NCI-H510A (cell line): ENCODE data around the gene MAPK12.

ENCODE experiments used
- DNase-seq: peaks from one replicate; lab custom pipeline; 2025; lab: John Stamatoyannopoulos, UW

The MAPK12 gene

DNA sequence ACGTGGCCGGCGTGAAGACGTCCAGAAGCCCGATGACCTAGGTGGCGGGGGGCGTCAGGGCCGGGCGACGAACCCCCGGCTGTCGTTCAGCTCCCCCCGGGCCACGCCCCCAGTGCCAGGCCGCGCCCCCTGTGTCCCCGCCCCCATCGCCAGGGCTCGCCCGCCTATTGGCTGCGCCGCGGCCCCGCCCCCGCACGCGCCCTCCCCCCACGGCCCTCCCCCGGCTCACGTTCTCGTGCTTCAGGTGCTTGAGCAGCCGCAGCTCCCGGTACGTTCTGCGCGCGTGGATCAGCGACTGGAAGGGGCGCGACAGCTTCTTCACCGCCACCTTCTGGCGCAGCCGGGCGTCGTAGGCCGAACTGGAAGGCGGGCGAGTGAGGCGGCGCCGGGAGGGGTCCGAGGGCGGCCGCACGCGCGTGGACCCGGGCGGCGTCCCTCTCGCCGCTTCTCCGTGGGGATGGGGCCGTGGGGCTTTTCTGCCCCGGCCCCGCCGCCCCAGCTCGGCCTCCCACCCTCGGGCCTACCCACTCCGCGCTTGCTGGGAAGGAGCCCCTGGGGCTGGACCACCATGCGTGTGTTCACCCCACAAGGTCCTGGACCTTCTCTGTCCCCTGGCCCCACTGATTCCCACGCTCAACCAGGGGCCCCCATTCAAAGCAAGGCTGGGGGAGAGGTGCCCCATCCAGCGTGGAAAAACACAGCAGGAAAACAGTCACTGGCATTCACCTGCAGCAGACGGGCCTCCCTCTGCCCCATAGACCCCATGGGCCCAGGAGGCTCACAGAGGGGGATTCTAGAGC is 6.3 kb upstream of the MAPK12 start:
- no peak for DNase-seq

- DNase-seq, result no peak
Measured at GRCh38 chr22:50266994-50267393, 5.5 kb upstream of the MAPK12 start.

DNA sequence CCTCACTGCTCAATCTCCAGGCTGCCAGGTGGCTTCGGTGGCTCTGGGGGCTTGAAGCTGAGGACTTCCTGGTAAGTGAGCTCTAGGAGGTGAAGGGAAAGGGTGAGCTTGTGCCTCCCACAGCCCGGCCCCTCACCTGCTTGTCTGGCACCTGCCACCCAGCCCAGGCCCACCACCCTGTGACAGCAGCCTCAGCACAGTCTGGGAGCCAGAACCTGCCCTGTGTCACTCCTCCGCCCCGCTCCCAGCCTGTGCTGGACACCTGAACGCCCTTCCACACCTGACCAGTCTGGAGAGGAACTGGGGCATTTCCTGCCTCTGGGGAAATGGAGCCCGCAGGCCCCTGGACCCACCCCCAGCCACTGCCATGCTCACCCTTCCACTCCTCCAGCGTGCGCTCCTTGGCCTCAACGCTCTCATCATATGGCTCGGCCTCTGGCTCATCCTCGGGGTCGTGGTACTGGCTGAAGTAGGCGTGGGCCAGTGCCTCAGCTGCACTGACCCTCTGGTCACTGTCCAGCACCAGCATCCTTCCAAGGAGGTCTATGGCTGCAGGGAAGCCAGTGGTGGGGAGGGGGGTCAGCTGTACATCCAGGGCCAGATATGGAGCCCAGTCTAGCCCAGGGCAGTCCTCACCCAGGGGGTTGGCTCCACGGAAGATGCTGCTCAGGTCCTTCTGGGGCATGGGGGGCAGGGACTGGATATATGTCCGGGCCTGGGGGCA is 3.6 kb upstream of the MAPK12 start:
- no peak for DNase-seq

DNA sequence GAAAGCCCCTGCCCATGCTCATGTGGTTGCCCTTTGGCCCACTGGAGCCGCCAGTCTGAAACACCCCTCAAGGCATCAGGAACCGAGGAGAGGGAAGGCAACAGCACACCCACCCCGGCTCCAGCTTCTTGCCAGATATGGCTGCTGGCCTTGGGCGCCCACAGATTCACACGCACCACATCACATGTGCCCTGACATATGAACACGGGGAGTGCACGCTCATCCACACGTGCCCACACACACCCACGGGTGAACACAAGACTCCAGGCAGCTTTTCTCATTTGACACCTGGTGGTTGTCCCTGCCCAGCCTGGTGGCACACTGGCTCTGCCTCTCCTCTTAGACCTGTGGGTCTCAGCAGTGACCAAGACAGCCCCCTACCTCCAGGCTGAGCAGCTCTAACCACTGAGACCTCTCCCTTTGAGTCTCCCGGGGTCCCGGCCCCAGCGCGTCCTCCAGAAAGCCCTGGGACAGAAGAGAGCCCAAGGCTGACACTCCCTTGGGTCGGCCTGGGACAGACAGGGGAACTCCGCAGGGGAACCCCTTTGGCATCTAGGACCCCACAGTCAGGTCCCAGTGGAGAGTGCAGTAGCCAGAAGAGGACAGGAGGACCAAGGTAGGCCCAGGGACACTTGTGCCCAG is 2.7 kb upstream of the MAPK12 start:
- no peak for DNase-seq

GRCh38 chr22:50262973-50263617 is 1.6 kb upstream of the MAPK12 start:
- no peak for DNase-seq

DNA sequence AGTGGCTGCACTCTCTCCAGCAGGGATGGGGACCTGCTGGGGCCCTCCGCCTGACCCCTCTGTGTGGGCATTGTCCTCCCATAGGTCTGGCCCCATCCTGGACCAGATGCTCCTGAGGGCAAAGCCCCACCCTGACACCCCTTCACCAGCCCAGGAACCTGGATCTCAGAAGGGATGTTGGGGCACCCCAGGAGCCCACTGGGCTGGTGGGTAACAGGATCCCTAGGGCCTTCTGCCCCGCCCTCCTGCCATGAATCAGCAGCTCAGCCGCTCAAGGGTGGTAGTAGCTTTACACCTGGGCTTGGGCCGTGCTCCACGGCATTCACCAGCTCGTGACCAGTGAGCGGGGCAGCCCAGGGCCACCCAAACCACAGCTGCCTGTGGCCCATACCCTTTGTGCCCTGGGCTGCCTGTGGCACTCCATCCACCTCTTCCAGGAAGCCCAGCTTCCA is 1.0 kb upstream of the MAPK12 start:
- DNase-seq, result peak; percentile 40

- DNase-seq, result no peak
Measured at GRCh38 chr22:50260801-50261614, 475 bp downstream of the MAPK12 start.

GRCh38 chr22:50260434-50260800 is 1.1 kb downstream of the MAPK12 start:
- no peak for DNase-seq

DNA sequence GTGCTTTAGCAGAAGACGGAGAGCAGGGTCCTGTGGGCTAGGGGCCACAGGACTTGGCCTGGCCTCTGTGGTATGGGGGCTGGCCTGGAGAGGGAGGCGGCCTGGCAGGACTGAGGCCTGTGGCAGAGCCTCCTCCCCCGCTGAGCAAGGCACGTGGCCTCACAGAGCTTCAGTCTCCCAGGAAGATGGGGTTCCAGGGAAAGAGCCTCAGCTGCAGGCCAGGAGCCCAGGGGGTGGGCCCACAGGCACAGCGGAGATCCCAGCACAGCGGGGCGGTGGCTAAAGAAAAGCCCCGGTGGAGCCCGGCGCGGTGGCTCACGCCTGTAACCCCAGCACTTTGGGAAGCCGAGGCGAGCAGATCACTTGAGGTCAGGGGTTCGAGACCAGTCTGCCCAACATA is 2.2 kb downstream of the MAPK12 start:
- DNase-seq, result no peak

DNA sequence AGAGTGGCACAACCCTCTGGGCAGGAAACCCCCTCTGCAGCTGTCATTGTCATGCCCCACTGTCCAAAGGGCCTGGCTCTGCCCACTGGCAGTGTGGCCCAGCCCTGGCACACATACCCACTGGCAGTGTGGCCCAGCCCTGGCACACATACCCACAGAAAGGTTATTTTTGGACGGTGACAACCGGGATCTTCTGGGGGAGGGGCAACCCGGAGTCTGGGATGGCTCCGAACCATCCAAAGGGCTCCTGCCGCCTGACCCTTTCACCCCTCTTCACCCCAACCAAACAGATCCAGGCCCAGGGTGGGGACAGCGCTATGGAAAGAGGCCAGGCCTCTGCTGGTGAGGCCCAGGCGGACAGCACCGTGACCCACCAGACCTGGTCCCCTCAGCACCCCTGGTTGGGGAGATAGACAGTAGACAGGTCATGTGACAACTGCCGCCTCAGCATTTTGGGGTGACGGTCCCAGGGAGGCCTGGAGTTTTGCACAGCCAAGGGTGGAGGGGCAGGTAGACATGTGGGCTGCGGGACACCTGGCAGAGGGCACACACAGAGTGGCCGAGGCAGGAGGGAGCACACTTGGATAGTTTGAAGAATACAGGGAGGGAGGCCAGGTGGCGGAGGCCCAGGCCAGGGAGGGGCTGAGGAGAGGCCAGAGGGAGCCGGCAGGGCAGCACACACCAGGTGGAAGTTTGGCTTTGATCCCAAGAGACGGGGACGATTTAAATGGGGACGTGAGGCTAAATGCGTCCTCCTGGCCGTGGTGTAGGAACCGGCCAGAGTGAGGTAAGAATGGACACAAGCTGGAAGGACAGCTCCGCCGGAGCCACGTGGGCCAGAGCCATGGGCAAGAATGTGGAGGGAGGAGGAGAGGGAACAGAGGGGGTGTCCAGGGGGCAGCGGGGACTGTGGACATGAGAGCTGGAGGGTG is 2.9 kb downstream of the MAPK12 start:
- DNase-seq, result no peak

GRCh38 chr22:50257451-50258360 is 3.8 kb downstream of the MAPK12 start:
- DNase-seq, result no peak

DNA sequence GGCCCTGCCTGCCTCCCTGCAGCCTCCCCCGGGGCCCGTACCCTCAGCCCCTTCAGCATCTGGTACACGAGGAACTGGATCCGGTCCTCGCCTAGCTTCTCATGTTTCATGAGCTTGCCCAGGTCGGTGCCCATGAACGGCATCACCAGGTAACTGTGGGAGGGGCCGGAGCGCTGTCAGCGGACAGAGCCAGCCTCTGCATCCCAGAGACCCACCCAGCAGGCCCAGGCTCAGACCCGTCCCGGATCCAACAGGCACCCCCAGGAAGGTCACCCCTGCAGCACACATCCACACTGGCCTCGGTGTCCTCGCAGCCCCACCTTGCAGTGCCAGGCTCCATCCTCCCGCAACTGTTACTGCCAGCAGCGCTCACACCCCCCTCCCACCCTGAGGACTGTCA is 4.4 kb downstream of the MAPK12 start:
- no peak for DNase-seq

- no peak for DNase-seq
Measured at GRCh38 chr22:50256258-50256862, 5.1 kb downstream of the MAPK12 start.

DNA sequence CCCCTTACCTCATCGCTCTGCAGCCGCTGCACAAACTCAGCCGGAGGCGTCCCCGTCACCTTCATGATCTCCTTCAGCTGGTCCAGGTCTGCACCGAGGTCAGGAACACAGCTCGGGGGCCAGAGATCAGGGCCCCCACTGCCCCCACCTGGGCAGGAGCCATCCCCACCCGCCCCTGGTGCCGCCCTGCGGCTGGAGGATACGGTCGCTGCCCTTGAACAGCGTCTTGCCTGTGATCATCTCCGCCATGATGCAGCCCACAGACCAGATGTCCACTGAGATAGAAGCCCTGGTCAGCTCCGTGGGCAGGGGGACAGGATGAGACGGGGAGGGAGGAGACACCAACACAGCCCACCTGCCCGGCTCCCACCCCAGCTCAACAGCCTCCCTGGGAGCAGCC is 5.9 kb downstream of the MAPK12 start:
- no peak for DNase-seq

DNA sequence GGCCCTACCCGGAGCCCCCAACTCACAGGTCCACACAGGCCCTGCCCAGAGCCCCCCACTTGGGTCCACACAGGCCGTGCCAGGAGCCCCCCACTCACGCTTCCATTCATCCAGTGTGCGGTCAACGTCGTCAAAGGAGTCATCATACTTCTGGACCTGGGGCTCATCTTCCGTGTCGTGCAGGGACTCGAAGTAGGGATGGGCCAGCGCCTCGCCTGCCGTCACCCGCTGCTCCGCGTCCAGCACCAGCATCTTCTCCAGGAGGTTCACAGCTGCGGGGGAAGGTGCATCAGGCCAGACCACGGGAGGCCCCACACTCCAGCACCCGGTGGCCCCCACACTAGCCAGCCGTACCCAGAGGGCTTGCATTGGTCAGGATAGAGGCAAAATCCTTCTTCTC is 6.4 kb downstream of the MAPK12 start:
- DNase-seq, result no peak

- no peak for DNase-seq
Measured at GRCh38 chr22:50253941-50254340, 7.5 kb downstream of the MAPK12 start.

DNA sequence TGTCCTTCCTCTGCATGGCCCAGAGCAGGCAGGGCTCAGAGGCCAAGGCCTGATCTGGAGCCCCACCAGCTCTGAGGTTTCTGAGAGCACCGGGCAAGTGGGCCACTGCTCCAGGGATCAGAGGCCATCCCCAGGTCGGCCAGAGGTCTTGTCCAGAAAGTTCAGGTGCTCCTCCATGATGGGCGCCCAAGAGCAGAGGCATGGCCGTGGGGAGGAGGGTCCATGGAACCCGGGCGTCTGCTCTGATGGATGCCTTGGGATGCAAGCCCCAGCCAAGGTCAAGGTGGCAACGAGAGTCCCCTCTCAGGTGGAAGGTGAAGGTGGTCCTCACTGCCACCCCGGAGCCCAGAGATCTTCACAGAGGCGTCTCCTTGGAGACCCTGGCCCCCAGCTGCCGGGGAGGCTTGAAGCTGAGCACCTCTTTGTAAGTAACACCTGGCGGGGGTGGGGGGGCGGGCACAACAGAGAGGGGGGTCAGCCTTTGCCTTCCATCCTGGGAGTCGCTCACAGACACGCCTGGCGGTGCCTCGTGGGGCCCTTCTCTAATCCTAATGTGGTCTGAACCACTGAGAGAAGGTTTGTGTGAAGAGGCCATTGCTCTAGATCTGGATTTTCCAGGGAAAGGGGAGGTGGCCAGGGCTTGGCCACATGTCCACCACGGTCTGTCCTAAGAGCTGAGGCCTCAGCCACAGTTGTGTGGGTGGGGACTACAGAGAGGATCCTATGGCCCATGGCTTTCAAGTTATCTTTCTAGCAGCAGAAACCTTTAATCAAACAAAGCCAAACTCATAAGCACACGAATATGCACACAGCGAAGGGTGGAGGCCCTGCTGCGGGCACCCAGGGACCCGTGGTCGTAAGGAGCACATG is 8.2 kb downstream of the MAPK12 start:
- DNase-seq, result no peak
